Fibroblast of villous mesenchyme (primary cell): ENCODE data around the gene TOMM70. TPM values are rescaled to one million over a fixed set of nuclear protein-coding genes. Genes with fewer than 3 reads are reported as not detected.
"Not testable (repeated sequence)": the region's sequence is repeated elsewhere in the genome, so short reads cannot be mapped to it uniquely, and the experiment has no call there.

Source experiments
- DNase-seq: peaks from one replicate; pipeline ENCODE4 v3.0.0-alpha.2; 2010; ENCODE audit warnings: low read depth
- H3K4me3 ChIP-seq: 2 replicates; pipeline ENCODE4 v1.5.1; 2011; ENCODE audit warnings: low read depth, mild to moderate bottlenecking, low read length
- CTCF ChIP-seq: IDR thresholded peaks from 2 replicates; pipeline ENCODE4 v1.5.1; 2012; ENCODE audit warnings: low read depth, mild to moderate bottlenecking, low read length; ENCODE audit not compliant: insufficient read depth
- total RNA-seq: library from RNA; depleted of rRNA; stranded (reverse); fragments of >200 nt; gene quantifications from 2 replicates; pipeline ENCODE4 v1.2.3, GENCODE V29; 2012

Gene TOMM70
- total RNA-seq, 1 donor: 65.2 TPM

GRCh38 chr3:100338911-100339310 lies 62.0 kb downstream of the TOMM70 start:
- DNase-seq: no peak
- H3K4me3 ChIP-seq: no peak overlapping the region
- TF ChIP-seq CTCF: no peak

GRCh38 chr3:100336229-100336628 lies 64.7 kb downstream of the TOMM70 start:
- not testable (repeated sequence) for H3K4me3 ChIP-seq, DNase-seq

- H3K4me3 ChIP-seq: peak overlapping the region; percentile 67
- peak; percentile 10 for DNase-seq
- no peak for TF ChIP-seq CTCF
Observed at GRCh38 chr3:100335434-100335833, 65.5 kb downstream of the TOMM70 start.

- peak; percentile 91 for DNase-seq
- TF ChIP-seq CTCF: no peak
- H3K4me3 ChIP-seq: peak within 1 kb of the TSS; percentile 67
Observed at GRCh38 chr3:100334488-100335351, 66.2 kb downstream of the TOMM70 start, which contains the start of gene NIT2. TSS of gene NIT2 (plus strand) at chr3:100334757. CDS start at chr3:100334792, 35 bp downstream.

GRCh38 chr3:100333970-100334487 lies 66.9 kb downstream of the TOMM70 start:
- no peak for TF ChIP-seq CTCF
- no peak for DNase-seq
- H3K4me3 ChIP-seq: peak overlapping the region; percentile 67

- TF ChIP-seq CTCF: no peak
- no peak overlapping the region for H3K4me3 ChIP-seq
- no peak for DNase-seq
Observed at GRCh38 chr3:100333051-100333450, 67.8 kb downstream of the TOMM70 start.

- DNase-seq: no peak
- H3K4me3 ChIP-seq: no peak overlapping the region
- TF ChIP-seq CTCF: no peak
Observed at GRCh38 chr3:100331660-100332059, 69.2 kb downstream of the TOMM70 start.
